RPMI8226 (cell line): Measurements from ENCODE around the gene MSMP.
A peak's percentile ranks its signal among the peaks of the same experiment; 100 is the strongest.

Experiments
- DNase-seq: peaks from one replicate; pipeline ENCODE4 v3.0.0-alpha.2; 2015

The MSMP gene, protein sequence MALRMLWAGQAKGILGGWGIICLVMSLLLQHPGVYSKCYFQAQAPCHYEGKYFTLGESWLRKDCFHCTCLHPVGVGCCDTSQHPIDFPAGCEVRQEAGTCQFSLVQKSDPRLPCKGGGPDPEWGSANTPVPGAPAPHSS

DNA sequence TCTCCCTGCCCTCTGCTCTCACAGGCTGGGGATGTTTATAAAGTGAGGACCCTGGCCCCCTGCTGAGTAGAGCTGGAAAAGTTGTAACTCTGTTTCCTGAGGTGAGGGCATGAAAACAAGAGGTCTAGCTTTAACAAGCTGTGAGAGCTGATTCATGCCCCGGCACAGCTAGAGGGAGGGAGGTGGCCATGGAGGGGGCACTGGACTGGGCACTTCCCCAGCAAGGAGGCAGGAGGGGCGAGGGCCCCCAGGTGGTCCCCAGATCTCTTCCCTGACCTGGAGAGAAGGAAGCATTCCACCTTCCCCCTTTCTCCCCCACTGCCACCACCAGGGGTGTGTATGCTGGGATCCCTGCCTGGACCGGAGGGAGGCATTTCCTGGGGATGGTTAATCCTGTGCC, at the start of gene MSMP:
Gene MSMP, minus strand, starts transcription at position 13 of the 400 bp plus-strand sequence. CDS start 147 bp downstream, outside the sequence.
- no peak for DNase-seq

DNA sequence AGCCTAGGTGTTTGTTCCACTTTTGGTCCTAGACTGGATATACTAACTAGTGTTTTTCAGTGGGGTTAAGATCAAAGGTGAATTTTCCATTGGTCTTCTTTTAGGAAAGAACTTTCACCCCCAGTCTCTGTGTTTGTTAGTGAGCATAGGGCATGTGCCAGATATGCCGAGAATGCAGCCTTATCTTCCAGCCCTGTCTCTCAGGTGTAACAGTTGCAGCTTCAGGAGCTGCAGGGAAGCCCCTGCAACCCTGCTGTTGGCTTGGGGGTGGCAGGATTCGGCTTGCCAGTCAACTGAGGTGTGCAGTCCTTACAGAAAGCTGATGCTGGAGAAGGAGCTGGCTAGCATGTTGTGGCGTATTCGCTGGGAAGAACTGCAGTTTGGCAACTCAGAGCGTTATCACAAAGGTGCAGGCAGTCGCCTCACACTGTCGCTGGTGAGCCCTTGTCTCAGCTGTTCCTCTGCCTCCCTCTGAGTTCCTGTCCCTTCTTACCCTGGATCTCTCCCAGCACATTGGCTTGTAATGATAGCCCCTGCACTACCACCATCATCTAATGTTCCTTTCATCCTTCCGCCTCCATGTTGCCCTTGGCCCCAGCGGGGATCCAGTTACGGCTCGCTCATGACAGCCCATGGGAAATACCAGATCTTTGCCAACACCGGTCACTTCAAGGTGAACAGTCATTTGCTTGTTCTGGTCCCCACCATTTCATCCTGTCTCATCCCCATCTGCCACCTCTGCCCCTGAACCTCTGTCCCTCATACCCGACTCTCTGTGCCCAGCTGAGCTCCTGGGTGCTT, 47.5 kb upstream of the MSMP start:
- no peak for DNase-seq

DNA sequence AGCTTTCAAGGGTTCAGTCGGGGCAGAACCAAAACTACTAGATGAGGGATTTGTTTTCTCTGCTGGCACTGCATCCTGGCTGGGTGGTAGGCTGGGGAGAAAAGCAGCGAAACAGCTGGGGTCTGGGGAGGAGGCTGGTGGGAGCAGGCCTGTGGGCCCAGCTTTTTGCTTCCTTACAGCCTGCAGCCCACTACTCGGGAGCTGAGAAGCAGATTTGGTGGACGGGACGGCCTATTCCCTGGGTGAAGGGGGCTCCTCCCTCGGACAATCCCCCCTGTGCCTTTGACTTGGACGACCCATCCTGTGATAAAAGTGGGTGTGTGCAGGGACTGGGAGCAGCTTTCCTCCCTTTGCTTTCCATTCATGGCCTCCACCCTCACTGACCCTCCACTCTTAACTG, 46.5 kb upstream of the MSMP start:
- no peak for DNase-seq

DNA sequence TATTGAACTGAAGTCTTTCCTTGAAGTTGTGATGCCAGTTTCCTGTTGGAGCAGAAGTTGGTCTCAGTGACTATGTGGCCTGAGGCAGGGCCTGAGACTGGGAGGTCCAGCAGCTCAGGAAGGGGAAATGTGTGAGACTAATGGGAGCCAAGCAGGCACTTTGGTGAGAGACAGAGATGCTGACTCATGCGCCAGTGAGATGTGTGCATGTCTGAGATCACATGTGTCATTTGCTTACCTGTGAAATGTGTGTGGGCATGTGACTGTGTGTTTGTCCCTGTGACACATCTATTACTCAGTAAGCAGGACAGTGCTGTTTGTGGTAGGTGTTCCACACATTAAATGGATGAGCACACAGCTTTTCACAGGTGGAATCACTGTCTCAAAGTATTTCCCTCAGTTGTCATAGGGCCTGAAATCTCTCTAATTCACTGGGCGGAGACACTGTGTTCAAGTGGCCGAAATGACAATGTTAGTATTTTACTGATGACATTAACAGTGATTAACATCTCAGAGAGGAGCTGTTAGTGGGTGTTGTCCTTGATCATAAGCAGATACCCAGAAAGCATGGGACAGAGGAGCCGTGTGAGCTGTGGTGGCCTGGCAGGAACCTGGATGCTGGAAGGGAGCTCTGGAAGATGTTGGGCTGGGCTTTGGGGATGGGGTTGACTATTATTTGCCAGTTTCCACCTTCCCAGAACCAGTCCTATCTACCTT, 44.7 kb upstream of the MSMP start:
- DNase-seq = peak; percentile 15

DNA sequence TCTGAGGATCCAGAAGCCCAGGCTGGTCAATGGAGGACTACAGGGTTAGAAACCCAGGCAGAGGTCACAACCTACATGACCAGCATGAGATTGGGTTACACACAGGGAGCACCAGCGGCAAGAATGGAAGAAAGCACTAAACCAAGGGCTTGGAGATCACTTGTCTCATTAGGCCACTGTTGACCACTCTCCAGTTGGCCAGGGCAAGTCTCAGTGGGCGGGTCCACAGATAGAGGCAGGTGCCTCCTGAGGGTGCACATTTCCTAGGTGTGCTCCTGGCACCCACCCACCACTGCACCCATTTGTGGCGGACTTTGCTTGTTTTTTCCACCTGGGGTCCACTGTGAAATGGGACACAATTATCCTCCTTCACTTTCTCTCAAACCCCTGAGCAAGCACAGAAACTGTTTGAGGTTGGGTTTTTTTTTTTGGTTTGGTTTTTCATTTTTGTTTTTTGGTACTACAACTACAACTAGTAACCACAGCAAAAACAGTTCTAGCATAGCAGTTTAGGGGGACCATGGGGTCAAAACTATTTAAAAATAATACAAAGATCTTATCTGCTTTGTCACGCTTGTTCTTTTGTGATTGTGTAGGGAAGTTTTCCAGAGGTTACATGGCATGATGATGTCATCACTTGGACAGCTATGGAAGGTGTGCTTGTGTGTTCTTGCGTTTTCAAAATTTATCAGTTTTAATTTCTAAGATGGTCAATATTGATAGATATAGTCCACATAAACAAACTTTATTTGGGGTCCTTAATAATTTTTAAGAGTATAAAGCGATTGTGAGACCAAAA, 43.4 kb upstream of the MSMP start:
- no peak for DNase-seq

DNA sequence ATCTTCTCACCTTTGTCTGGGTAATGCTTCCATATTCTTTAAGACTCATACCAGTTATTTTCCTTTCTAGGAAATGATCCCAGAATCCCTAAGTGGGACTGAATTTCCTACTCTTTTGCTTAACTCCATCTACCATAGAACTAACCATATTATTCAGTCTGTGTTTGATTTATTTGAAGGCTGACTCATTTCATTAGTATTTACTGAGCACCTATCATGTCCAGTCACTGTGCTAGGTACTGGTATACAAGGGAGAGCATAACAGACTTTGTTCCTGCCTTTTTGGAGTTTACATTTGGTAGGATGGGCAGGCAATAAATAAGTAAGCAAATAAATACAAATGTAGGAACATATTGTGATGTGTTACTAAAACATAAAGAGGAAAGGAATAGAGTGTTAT, 41.6 kb upstream of the MSMP start:
- no peak for DNase-seq

DNA sequence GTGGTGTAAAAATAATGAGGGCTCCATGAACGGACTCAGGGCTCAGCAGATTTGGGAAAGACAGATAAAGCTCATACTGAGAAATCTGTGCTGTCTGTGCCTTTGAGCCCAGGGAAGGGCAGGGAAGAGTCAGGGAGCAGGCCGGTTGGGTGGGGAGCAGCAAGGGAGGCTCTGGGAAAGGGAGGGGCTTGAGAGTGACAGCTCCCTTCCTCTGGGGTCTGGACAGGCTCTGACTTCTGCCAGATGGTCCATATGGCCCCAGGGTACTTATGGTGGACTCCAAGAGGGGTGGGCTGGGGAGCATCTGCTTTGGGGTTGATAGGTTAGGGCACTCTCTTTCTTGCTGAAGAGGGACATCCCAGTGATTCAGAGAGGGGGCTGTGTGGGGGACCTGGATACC, 39.4 kb upstream of the MSMP start:
- DNase-seq = no peak

DNA sequence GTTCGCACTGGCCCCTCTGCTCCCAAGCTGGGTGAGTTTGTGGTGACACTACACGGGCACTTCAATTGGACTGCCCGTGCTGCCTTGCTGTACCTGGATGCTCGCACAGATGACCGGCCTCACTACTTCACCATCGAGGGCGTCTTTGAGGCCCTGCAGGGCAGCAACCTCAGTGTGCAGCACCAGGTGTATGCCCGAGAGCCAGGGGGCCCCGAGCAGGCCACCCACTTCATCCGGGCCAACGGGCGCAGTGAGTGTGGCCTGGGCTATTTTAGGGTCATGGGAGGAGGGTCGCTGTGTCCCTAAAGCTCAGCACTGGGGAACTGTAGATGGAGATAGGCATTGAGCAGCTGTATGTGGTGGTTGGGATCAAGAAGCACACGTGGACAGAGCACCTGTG, 38.8 kb upstream of the MSMP start:
- DNase-seq = no peak

DNA sequence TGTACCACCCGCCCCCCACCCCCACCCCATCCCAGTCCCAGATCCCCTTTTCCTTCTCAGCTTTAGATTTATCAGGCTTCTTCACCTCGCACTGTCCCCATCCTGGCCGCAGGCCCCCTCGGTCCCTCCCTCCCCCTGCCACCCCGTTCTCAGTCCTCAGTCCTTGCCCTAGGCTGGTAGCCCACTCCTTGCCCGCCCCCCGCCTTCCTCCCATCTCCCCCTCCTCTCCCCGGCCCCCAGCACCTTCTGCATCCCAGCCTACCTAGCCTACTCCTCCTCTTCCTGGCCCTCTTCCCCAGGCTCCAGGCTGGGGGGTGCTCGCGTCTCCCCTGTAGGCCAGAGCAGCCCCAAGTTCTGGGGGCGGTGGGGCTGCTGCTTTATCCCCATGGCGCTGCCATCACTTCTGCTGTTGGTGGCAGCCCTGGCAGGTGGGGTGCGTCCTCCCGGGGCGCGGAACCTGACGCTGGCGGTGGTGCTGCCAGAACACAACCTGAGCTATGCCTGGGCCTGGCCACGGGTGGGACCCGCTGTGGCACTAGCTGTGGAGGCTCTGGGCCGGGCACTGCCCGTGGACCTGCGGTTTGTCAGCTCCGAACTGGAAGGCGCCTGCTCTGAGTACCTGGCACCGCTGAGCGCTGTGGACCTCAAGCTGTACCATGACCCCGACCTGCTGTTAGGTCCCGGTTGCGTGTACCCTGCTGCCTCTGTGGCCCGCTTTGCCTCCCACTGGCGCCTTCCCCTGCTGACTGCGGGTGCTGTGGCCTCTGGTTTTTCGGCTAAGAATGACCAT, 38.1 kb upstream of the MSMP start:
- DNase-seq = no peak

DNA sequence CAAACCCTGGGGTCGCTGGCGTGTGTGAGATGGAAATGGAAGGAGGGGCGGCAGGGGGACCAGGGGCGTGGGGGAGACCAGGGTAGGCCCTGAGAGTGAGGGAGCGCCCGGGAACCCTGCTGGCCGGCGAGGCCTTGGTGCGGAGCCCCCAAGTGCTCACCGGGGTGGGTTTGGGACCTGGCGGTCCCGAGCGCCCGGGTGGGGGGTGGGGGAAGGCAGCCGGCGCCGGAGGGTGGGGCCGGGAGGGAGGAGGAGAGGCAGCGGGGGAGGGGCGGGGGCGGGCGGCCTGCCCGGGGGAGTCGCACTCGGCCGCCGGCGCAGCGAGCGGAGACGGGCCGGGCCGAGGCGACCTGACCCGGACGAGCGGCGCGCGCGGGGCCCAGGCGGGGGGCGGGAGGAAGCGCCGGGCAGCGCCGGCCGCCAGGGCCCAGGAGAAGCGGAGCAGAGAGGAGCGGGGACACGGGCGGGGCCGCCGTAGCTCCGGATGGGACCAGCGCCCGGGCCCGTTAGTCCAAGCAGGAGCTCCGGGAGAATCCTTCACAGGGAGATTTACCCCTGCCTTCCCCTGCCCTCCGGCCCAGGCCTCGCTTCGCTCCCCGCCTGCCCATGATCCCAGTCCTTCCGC, 37.3 kb upstream of the MSMP start, which contains the start of gene NPR2:
Gene NPR2, plus strand, starts transcription at position 295 of the 625 bp plus-strand sequence. CDS start 818 bp downstream, outside the sequence.
- no peak for DNase-seq

DNA sequence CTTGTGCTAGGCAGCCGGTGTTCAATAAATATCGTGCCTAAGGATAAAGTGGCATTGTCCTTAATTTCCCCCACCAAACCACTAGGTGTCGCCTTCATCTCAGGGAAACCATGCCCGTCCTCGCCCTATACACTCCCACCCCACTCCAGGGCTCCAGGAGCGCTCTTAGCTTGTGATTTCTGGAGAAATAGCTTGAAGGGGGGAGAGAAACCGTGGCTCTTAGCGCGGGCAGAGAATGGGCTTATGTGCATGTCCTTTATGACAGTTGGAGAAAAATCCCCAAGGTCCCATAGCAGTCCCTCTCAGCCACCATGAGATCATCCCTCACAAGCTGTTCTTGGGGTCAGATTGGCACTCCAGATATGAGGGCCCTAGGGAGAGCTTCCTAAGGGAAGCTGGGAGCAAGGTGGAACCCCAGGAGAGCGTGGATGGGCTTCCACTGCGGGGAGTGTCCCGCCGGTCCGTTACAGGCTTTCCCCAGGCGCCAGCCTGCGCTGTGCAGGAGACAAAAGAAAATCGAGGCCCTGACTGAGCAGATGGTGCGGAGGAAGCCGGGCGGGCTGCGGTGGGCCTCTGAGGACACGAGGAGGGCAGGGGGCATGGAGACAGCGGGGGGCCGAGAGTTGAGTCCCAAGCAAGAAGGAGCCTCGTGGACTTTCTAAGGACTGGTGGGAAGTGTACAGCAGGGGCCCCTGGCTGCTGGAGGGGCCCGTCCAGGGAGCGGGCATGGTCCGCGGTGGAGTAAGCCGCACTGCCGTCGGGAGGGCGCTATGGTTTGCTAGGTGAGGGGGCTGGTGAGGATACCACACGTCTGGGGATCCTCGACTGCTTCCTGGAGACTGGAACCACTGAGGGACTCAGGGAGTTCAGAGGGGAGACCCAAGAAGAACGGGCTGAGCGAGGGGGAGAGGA, 36.6 kb upstream of the MSMP start:
- DNase-seq = peak; percentile 56

DNA sequence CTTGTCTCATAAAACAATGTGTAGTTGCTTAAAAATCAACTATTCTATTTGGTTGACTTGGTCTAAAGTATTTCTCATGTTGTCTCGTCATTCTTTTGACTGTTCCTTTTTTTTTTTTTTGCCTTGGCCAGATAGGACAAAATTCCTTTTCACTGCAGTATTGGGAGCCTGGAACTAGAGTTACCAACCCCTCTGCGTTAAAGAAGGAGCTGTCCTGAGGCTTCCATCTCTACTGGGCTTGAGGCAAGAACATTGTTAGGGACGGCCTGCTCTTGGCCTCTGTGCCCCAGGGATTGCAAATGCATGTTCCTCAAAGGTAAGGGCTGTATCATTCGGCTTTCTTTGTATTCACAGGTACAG, 35.9 kb upstream of the MSMP start:
- no peak for DNase-seq

DNA sequence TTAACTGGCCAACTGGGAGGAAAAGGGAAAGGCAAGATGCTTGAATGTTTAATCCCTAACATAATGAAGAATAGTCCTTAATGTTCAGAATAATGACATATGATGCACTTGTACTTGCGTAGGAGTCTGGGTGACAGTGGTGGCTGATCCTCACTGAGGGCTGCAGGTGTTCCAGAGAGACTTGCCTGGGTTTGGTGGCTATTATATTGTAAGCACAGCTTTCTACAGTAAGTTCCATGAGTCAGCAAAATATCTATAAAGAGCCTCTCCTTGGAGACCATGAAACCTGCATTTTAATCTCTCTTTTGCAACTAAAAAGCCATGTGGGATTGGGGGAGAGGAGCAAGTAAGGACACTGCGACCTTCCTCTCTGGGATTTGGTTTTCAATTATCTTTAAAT, 35.5 kb upstream of the MSMP start:
- no peak for DNase-seq

DNA sequence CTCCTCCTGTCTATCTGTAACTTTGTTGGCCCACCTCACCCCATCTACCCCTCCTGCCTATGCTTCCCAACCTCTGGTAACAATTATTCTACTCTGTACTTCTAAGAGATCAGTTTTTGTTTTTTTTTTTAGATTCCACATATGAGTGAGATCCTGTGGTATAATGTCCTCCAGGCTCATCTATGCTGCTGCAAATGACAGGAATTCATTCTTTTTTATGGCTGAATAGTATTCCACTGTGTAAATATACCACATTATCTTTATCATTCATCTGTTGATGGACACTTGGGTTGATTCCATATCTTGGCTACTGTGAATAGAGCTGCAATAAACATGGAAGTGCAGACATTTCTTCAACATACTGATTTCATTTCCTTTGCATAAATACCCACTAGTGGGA, 29.3 kb upstream of the MSMP start:
- no peak for DNase-seq

DNA sequence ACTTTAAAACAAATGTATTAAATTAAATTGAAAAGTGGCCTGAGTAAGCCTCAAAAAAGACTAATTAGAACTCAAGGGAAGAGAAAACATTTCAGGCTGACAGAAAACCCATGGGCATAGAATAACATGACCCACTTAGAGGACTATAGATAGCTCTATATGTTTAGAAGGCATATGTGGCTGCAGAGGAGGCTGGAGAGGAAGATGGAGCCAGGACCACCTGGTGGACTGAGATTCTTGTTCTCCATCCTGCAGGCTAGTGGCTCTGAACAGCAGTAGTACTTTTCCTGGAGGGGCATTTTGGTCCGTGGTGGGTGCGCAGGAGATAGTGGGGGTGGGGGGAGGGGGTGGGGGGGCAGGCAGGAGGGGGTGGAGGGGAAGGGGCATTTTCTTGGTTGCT, 27.0 kb upstream of the MSMP start:
- DNase-seq = no peak

DNA sequence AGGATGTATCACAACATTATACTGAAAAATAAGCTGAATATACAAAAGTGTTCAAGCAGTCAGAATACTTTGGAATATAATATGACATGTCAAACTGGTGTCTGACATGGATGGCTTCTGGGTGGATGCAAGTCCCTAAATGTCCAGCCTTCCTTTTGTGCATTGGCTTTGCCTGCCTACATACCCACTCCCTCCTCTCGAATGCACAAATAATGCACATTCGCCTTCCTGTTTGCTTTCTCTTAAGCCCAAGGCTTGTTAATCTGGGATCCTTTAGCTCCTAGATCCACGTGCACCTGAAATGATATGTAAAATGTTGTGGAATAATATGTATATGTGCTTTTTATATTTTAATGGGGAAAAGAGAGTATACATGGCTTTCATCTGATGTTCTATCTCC, 24.4 kb upstream of the MSMP start:
- no peak for DNase-seq

DNA sequence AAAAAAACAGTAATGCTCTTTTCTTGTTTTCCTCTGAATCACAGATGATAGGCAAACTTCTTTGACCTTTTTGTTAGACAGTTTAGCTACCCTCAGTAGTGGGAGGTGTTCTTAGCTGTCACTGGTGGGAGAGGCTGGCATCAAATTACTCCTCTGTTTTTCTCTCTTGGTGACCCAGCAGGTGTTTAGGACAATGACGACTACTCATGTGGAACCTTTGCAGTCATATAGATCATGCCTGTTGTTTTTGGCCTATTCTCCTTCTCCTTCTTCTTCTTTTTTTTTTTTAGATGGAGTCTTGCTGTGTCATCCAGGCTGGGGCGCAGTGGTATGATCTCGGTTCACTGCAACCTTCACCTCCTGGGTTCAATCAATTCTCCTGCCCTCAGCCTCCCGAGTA, 21.9 kb upstream of the MSMP start:
- no peak for DNase-seq

DNA sequence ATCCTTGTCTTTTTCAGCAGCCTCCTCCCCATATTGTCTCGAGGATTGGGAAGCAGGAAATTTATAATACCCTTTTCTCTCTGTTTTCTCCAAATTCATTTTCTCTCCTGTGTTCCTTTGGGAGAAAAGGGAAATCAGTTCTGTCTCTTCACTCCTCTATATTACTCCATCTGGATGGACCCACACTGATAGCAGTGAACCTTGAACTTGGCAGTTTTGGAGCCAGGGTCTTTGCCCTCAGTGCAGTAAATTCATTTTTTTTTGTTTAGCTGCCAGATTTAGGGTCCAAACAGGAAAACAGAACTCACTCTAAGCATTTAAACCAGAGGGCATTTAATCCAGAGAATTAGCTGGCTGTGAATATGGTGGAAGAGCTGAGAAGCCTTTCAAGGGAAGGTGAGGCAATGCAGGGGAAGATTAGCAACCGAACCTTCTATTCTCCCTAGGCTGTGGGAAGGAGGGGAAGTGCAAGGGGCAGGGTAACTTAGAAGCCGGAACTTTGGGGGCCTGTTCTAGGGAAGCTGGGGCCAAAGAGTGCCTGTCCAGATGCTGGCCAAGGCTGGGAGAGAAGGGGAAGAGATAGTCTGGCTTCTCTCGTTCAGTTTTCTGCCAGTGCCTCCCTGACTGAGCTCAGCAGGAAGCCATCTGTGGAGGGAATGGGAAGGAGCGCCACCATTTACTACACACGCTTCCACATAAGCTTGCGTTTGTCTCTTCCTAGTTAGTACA, 21.0 kb upstream of the MSMP start:
- no peak for DNase-seq

DNA sequence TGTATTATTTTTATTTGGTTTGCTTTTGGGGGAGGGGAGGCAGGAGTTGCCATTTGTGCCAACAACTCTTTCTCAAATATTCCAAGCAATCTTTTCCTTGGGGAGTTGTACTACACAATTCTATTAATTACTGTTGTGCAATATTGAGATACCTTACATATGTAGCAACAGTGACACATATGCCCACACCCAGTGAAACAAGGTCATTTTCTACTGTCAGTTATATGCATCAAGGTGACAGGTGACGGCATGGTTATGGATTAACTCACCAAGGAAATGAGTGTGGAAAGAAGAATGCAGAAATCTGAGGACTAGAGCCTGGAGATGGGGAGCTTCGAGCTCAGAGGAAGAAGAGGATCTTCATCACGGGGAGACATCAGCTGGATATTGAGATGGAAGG, 17.9 kb upstream of the MSMP start:
- DNase-seq = no peak

DNA sequence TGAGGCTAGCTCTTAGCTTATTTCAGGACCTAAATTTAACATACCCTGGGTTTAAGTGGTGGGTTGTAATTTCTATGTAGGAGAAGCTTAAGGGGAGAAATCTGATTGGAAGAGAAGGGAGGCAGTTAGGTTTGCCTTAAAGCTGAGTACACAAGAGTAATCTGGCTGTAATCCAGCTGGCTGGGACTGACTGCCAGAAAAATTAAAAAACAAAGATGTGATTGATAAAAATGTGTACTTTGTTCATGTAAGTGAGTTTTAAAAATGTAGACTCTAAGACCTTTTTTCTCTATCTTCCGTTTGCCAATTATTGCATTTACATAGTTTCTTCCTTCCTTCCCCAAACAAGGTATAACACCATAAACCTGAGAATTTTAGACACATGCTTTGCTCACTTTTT, 17.5 kb upstream of the MSMP start:
- no peak for DNase-seq
